Medulla oblongata (tissue), 1 donor: ENCODE results near the gene FLRT2.

Experiments used
- DNase-seq: peaks from one replicate; pipeline ENCODE4 v3.0.0-alpha.2; 2015; ENCODE audit errors: extremely low spot score

FLRT2 gene

DNA sequence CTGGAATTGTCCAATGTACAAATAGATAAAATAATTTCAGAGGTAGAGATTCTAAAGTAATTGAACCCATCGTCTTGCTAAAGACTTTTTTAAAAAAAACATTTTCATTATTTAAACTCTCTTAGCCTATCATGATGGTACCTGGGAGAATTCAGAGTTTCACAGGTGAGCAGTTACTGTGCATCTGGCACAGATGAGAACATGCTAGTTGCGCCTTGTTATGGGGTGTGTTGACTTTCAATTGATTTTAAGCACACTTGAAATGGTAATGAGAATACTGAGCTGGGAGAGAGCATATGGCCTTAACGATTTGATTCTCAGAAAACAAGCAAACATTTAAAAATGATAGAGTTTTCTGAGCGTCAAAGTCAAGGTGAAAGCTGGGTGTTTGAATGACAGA lies 66.6 kb downstream of the FLRT2 start:
- DNase-seq: no peak

DNA sequence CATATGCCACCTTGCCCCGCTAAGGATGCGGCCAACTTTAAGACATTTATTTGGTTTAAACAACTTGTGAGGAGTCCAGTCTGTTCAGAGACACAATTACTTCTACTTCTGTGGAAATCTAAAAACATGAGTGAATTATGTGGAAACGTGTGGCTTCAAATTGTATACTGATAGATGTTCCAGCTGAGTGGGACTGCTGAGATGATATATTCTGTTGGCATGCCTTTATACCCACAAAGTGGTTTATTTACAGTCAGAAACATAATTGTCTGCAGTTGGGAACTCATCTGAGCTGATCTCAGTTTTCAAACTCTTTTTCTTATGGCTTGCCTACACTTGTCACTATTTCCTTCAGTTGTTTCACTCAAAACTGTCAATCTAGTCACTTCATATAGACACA lies 67.8 kb downstream of the FLRT2 start:
- no peak for DNase-seq

DNA sequence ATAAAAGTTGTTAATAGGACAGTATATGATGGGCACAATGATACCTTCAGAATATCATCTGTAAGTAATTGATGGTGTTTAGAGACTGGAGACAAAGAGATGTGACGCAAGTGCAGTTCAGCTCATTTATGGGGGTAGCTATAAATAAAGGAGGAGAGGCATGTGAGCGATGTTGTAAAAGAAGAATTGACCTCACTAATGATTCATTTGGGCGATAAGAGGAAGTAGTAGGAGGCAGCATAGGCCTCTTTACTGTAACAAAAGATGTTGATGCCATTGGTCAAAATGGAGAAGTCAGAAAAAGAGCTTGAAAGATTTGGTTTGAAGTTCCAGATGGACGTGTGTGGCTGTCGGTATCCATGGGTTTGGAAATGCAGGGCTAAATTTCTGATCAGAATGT lies 70.0 kb downstream of the FLRT2 start:
- peak; percentile 35 for DNase-seq

DNA sequence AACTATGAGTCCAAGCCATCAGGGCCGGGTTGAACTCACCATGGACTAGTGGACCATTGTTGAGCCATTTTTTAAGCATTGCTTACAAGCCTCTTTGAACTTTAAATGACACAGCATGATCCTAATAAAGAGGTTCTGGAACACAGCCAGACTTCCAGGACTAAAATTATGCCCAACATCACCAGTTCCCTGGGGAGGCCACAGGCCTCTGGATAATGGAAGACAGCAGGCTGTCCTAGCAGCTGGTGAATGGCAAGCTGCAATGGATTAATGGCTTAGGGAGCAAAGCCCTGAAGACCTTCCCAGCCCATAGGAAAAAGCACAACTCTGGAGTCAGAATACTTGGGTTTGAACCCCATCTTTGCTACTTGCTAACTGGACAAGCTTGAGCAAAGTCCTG lies 71.3 kb downstream of the FLRT2 start:
- no peak for DNase-seq

DNA sequence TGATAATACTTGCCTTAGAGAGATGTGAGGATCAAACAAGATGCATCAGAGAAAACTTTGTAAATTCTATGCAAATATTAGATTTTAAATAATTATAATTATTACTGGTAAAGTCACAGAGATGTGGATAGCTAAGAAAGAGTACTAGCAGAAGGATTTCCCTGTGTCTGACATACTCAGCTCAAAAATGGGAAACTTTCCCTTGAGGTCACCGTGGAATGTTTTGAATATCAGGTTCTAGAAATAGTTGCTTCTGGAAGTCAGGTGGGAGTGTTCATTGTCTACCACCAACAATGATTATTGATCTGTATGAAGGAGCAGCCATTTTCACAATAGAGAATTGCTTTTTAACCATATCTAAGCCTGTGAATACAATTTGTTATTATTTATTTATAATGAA lies 71.7 kb downstream of the FLRT2 start:
- DNase-seq: no peak

DNA sequence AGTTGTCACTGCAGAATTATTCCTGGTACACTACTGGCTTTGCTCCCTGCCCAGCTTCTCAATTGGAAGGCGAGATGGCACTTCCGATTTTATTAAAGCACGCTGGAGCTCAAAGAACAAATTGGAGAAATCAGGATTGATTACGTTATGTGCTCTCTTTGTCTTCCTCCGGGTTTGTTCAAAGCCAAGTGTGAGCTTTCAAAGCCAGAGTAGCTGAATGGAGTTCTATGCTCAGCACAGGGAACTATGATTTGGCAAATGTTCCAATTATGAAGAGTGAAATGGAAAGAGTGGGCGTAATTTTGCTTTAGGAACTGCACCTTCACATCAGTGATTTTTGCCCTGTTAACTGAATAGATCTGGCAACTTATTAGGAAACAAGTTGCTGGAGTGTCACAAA lies 72.4 kb downstream of the FLRT2 start:
- DNase-seq: no peak

DNA sequence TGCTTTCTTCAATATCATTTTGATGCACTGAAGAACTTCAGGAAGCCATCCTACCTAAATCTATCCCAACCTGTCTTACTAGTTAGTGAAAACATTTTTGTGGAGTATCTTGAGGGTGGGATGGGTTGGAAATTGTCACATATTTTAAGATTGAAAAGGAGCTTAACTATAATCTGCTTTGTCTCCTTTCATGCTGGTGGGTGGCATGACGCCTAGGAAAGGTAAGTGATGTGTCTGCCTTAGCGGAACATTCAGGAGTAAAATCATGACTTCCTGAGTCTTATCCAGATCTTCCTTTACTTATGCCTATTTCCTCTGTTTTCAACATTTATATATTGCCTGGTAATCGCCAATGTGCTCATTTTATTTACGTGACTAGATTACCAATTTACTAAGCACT lies 74.1 kb downstream of the FLRT2 start:
- DNase-seq: no peak

DNA sequence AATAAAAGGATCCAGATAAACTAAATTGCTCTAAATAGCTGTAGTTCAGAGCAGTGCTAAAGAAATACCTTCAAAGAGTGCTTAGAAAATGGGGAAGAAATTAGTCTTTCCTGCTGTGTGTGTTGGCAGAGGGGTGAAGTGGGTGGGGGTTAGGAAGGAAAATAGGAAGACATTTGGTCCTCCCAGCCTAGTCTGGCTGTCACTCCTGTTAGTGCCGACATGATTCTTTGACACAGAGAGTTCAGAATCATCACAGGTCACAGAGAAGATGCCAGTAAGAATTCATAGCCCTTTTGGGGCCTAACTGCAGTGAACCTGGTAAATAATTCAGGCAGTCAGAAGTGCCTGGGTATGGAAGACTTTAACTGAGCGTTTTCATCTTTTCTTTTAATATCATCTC lies 74.8 kb downstream of the FLRT2 start:
- DNase-seq: no peak

DNA sequence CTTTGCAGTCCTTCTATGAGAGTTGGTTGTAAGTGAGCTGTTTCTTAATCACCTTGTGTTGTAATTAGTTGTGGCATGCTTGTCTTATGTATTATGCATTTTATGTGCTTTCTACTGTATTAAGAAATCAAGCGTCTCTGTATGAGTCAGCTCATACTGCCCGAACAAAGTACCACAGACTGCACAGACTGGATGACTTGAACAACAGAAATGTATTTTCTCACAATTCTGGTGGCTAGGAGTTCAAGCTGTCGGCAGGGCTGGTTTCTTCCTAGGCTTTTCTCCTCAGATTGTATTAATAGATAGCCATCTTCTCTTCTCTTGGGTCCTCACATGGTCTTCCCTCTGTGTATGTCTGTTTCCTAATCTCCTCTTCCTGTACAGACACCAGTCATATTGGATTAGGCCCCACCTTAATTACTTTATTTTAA lies 77.7 kb downstream of the FLRT2 start:
- no peak for DNase-seq

DNA sequence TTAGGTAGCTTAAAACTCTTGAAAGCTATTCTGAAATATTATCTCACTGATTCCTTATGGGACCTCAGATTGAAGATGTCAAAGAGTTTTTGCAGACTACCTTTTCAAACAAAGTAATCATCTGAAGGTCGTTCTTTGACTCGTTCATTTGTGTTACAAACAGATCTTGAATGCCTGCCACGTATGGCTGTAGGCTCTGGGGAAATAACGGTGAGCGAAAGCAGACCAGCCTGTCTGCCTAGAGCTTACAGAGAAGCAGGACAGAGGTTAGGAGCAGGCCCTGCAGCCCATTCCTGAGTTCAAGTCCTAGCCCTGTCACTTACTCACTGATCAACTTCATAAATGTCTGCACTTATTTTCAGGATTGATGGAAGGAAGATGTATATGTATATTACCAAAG lies 83.6 kb downstream of the FLRT2 start:
- no peak for DNase-seq

DNA sequence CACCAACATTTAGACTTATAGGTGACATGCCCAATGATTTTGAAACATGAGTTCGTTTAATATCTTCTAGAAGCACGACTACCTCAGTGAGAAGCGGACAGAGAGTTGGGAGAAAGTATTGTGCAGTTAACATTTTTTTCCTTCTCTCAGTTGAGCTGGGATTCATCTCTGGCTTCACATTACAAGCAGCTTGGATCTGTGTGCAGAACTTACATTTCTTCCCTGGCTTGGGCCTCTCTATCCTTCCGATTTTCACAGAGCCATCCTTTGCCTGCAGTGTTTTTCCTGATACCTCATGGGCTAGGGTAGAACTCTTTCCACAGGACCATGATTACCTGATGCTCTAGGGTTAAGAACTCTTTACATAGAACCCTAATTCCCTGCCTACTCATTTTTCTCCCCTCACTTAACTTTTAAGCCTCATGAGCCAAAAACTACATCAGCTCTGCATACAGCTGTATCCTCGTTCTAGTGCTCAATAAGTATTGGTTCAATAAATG lies 86.5 kb downstream of the FLRT2 start:
- DNase-seq: no peak

DNA sequence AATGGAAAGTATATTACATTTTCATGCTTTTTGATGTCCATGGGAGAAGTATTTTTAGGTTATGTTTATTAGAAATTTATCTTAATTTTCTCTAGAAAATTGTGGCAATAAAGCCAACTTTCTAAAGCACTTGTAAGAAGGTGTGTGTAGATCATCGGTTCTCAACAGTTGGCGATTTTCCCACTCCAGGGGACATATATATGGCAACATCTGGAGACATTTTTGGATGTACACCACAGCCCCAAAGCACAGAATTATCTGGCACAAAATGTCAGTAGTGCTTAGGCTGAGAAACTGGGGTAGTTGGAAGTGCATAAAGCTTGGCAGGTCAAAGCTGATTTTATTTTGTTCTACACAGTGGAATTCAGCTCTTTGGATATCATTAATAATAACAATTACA lies 86.9 kb downstream of the FLRT2 start:
- no peak for DNase-seq

DNA sequence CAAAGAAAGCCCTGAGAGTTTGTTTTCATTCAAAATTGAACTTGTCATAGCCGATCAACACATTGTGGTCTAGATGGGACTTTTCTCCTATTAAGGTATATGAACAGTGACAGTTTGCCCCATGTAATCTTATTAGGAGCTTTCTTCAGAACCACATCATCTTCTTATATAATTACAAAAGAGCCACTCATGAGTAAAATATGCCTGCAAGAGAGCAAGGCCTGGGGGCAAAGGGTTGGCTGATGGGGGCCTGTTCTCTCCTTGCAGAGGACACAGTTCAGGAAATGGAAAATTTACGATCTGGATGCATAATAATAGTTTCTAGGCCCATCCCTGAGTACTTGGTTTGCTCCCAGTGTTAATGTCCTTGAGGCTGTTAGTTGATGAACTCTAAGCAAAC lies 87.8 kb downstream of the FLRT2 start:
- no peak for DNase-seq

DNA sequence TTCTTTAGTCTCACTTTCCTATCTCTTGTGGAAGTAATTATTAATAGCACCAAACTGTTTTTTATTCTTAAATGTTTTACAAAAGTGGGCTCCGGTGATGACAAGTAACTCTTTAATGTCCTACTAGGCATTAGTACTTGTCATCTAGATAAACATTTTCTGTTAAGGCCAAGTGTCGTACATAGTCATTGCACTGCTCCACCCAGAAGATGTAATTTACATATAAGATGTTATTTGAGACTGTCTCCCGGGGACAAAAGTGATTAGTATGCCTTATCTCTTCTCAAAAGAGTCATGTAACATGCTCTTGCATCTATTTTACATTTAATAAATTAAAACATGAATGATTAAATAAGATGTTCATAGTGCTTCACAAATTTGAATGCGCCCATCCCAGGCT lies 88.4 kb downstream of the FLRT2 start:
- DNase-seq: no peak

DNA sequence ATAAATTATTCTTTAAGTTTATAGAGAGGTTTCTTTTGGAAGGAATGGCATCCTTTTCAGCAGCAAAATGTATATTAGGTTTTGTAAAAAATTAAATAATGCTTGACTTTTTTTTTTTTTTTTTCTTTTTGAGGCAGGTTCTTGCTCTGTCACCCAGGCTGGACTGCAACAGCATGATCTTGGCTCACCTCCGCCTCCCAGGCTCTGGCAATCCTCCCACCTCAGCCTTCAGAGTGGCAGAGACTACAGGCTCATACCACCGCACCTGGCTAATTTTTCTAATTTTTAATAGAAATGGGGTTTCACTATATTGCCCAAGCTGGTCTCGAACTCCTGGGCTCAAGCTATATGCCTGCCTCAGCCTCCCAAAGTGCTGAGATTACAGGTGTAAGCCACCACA lies 89.0 kb downstream of the FLRT2 start:
- no peak for DNase-seq

DNA sequence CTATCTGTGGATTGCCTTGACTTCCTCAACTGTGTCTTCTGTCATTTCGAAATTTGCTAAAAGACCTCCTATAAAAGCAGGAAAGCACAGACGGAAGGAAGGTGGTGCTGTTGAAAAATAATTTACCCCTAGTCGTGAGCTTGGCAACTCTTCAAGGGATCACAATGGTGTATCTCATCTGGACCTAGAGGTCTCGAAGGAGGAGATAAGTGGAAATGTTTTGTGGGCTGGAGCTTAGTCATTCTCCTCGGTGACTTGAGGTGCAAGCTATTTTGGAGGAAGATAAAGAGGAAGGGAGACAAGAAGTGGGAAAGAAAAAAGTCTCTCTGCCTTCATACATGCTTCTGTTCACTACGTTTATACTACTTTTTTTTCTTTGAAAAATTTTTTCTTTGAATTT lies 89.9 kb downstream of the FLRT2 start:
- DNase-seq: peak; percentile 14

DNA sequence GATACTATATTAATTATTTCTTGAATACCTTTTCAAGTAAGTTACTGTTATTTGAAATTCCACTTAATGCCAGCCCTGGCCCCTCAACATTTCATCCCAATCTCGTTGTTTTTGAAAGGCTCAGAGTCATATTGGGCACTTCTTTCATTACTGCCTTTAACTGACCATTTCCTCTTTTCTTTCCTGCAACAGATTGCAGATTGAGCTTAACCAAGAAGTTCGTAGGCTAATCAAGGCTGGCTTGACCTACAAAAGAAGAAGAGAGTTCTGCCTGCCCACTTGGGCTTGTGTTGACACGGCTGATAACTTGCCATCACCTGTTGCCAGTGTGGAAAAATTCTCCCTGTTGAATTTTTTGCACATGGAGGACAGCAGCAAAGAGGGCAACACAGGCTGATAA lies 91.0 kb downstream of the FLRT2 start:
- peak; percentile 30 for DNase-seq

DNA sequence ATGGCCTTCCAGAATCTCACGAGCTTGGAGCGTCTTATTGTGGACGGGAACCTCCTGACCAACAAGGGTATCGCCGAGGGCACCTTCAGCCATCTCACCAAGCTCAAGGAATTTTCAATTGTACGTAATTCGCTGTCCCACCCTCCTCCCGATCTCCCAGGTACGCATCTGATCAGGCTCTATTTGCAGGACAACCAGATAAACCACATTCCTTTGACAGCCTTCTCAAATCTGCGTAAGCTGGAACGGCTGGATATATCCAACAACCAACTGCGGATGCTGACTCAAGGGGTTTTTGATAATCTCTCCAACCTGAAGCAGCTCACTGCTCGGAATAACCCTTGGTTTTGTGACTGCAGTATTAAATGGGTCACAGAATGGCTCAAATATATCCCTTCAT lies 92.2 kb downstream of the FLRT2 start:
- no peak for DNase-seq

DNA sequence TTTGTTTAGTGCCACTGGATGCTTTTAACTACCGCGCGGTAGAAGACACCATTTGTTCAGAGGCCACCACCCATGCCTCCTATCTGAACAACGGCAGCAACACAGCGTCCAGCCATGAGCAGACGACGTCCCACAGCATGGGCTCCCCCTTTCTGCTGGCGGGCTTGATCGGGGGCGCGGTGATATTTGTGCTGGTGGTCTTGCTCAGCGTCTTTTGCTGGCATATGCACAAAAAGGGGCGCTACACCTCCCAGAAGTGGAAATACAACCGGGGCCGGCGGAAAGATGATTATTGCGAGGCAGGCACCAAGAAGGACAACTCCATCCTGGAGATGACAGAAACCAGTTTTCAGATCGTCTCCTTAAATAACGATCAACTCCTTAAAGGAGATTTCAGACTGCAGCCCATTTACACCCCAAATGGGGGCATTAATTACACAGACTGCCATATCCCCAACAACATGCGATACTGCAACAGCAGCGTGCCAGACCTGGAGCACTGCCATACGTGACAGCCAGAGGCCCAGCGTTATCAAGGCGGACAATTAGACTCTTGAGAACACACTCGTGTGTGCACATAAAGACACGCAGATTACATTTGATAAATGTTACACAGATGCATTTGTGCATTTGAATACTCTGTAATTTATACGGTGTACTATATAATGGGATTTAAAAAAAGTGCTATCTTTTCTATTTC lies 93.2 kb downstream of the FLRT2 start:
- DNase-seq: no peak

DNA sequence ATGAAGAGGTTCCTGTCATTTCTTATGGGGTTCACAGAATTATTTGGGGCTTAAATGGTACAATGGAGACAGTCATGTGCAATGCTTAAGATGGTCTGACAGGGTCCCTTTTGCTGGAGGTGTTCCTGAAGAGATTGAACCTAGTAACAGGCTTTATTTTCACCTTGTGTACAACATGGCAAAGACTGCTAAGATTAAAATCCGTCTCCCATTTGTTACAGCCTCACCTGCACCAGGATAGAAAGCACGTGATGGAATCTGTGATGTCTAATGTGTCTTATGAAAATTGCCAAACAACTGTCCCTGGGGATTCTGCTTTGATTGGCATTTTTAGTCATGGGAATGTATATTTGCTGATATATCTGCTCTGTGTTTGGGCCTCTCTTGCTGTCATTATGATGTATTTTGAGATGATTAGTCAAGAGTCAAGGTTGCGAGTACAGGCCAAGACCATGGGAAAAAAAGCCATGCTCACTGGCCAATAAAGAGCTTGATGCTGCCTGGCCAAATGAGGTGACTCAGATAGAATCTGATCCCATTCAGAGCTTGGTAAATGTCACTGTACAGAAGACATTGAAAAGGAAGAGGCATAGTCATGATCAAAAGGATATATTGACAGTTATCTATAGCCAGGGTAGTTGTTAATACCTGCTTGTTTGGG lies 96.1 kb downstream of the FLRT2 start:
- no peak for DNase-seq

DNA sequence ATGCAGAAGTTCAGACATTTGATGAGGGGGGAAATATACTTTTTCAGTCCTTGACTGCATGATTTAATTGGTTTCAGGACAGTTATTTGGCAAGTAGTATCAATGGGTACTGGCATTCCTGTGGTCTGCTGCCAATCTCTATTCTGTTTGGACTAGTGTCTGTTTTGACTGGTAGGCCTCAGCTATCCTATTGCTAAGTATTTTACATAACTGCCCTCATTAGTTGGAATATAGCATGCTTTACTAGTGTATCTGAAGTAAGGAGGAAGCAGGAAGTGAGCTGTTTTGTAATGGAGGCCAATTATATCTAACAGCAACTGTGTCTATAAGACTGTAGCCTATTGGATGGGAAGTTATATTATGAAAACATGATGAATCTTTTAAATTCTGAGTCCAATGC lies 104.3 kb downstream of the FLRT2 start:
- DNase-seq: no peak

DNA sequence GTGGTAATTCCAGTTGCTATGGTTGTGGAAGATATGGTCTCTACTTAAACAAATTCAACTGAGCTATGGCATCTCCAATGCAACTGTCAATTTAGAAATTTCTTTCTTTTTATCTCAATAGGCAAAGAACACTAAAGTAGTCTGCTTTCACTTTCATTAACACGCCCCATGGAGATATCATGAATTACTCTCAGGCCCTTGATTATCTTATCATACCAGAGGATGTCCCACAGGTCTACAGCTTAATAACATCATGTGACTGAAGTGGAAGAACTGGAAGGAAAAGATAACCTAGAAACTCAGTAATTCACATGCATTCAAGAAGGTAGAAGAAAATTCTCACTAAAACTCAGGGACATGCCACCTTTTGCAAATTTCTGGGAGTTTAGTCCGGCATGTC lies 114.3 kb downstream of the FLRT2 start:
- DNase-seq: no peak

DNA sequence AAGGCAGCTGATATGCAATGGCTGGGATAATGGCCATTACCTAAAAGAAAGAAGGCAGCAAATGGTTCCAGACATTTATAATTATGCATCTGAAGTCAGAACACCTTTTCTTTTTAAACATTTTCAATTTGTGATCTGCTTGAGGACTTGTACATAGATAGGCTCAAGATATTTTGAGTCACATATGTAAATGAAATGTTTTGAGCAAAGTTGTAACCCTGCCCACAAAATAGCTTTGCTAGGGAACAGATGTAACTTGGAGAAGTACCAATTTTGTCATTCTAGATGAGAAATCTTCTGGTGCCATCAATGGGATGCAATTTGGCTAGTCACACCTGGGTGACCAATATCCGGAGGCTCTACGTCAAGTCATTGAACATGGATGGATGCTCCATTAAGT lies 123.1 kb downstream of the FLRT2 start:
- DNase-seq: no peak
